A673 (cell line): ENCODE measurements around the gene WNK2. TPM values are rescaled to one million over a fixed set of nuclear protein-coding genes. Genes with fewer than 3 reads are reported as not detected.

Experiments used
- BruUV-seq: library from RNA; stranded (reverse); fragments of 400-500 nt; replicated peaks from 2 replicates; lab custom pipeline; 2021; lab: Mats Ljungman, UMichigan
- CTCF ChIA-PET: fragments of 300-600 bp; sonication (Branson Sonifier 250); formaldehyde crosslinking; loops from one replicate; lab custom pipeline; 2022; ENCODE audit warnings: antibody characterized with exemption; lab: Charles Lee
- POLR2A ChIA-PET: fragments of 300-600 bp; sonication (Branson Sonifier 250); formaldehyde crosslinking; loops from one replicate; lab custom pipeline; 2022; ENCODE audit warnings: antibody characterized with exemption; ENCODE audit not compliant: low non-redundant PET; lab: Charles Lee
- DNase-seq: peaks from one replicate; pipeline ENCODE4 v3.0.0-alpha.2; 2015; ENCODE audit warnings: low spot score
- H3K27ac ChIP-seq: fragments of 200-600 bp; sonication (generic); 2 replicates; pipeline ENCODE4 v1.5.1; 2016; ENCODE audit warnings: mixed run types, low read depth, mild to moderate bottlenecking, mixed read lengths, antibody characterized with exemption, low read length; ENCODE audit not compliant: poor library complexity, severe bottlenecking
- H3K27me3 ChIP-seq: fragments of 200-600 bp; sonication (generic); replicated peaks from 2 replicates; pipeline ENCODE4 v1.6.1; 2017; ENCODE audit warnings: mixed run types, low read depth, mild to moderate bottlenecking, mixed read lengths, antibody characterized with exemption, low read length; ENCODE audit not compliant: insufficient read depth, poor library complexity
- H3K36me3 ChIP-seq: fragments of 200-600 bp; sonication (generic); 2 replicates; pipeline ENCODE4 v1.6.1; 2016; ENCODE audit warnings: mixed run types, mild to moderate bottlenecking, mixed read lengths, antibody characterized with exemption, low read length; ENCODE audit not compliant: insufficient read depth, poor library complexity, severe bottlenecking
- H3K4me1 ChIP-seq: fragments of 200-600 bp; sonication (generic); 2 replicates; pipeline ENCODE4 v1.6.1; 2017; ENCODE audit warnings: mixed run types, mild to moderate bottlenecking, mixed read lengths, antibody characterized with exemption, low read length; ENCODE audit not compliant: insufficient read depth, poor library complexity, severe bottlenecking
- H3K4me3 ChIP-seq: fragments of 200-600 bp; sonication (generic); 2 replicates; pipeline ENCODE4 v1.5.1; 2016; ENCODE audit warnings: low read depth, mixed run types, mild to moderate bottlenecking, mixed read lengths, low read length; ENCODE audit not compliant: poor library complexity, severe bottlenecking
- H3K9me3 ChIP-seq: fragments of 200-600 bp; sonication (generic); 2 replicates; pipeline ENCODE4 v1.6.1; 2016; ENCODE audit warnings: mixed run types, low read depth, mild to moderate bottlenecking, mixed read lengths, antibody characterized with exemption, low read length; ENCODE audit not compliant: poor library complexity, severe bottlenecking
- EZH2 ChIP-seq: fragments of 200-600 bp; sonication (generic); IDR thresholded peaks from 2 replicates; pipeline ENCODE4 v1.6.1; 2017; ENCODE audit warnings: borderline replicate concordance, low read depth, mild to moderate bottlenecking, mixed read lengths, antibody characterized with exemption, low read length; ENCODE audit not compliant: poor library complexity, severe bottlenecking
- intact Hi-C: fragments of 100-400 bp; cut with micrococcal nuclease; formaldehyde crosslinking; loops from one replicate; pipeline ENCODE4 v1.10.0; 2022; ENCODE audit not compliant: unreplicated experiment
- total RNA-seq: library from RNA; stranded (reverse); gene quantifications from 2 replicates; pipeline ENCODE4 v1.2.3, GENCODE V29; 2021
- TF ChIP-seq, protein P1 (sequence below): fragments of 300-800, 200-600 bp; sonication (generic); conservative IDR thresholded peaks from 2 replicates; pipeline ENCODE4 v1.5.1; 2017; ENCODE audit warnings: low read depth, mild to moderate bottlenecking, antibody characterized with exemption, low read length, moderate library complexity, mixed read lengths

The WNK2 gene
- total RNA-seq, 1 experiment from 2014 or later: 9.6 TPM

DNA sequence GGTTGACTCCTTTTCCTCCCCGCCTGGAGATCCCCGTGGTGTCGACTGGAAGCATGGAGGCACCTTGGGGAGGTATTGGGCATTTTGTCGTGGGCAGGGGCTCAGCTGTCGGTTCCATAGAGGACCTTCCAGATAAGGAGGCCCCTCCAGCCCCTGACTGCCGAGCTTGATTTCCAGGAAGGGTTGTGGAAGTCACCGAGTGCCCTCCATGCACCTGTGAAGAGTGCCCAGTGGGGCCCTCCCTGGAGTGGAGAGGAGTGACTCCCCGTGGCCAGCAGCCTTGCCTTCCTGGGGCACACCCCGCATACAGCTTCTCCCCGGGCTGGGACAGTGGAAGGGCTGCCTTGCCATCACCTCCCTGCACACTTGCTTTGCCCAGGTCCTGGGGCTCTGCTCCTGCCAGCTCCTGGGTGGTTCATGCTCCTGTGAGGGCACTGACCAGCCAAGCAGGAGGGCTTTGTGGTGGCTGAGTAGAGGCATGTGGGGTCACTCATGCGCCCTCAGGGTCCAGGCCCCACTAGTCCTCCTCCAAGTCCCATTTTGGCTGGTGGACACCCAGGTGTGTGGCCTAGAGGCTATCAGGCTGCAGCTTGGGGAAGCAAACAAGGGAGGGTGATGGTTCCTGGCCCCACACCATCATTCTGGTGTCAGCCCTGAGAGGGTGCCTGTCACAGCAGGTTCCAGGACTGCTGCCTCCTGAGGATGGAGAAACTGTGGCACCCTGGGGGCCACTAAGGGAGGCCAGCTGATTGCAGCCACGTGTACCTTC lies 133.0 kb downstream of the WNK2 start:
- Histone ChIP-seq H3K36me3 (no peaks in the 10 kb centered on the region), H3K27ac (no peak overlapping the region), H3K4me1 (no peaks in the 10 kb centered on the region), H3K9me3 (no peaks in the 10 kb centered on the region), H3K4me3 (no peak overlapping the region), H3K27me3 (no peaks in the 10 kb centered on the region)
- ChIA-PET POLR2A (no interaction called here), CTCF (no interaction called here)
- intact Hi-C loops: no loop called here
- no peak for DNase-seq
- no TSS peak for BruUV-seq
- no peak for TF ChIP-seq EZH2
- TF ChIP-seq, protein P1, sequence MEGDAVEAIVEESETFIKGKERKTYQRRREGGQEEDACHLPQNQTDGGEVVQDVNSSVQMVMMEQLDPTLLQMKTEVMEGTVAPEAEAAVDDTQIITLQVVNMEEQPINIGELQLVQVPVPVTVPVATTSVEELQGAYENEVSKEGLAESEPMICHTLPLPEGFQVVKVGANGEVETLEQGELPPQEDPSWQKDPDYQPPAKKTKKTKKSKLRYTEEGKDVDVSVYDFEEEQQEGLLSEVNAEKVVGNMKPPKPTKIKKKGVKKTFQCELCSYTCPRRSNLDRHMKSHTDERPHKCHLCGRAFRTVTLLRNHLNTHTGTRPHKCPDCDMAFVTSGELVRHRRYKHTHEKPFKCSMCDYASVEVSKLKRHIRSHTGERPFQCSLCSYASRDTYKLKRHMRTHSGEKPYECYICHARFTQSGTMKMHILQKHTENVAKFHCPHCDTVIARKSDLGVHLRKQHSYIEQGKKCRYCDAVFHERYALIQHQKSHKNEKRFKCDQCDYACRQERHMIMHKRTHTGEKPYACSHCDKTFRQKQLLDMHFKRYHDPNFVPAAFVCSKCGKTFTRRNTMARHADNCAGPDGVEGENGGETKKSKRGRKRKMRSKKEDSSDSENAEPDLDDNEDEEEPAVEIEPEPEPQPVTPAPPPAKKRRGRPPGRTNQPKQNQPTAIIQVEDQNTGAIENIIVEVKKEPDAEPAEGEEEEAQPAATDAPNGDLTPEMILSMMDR: no peak

DNA sequence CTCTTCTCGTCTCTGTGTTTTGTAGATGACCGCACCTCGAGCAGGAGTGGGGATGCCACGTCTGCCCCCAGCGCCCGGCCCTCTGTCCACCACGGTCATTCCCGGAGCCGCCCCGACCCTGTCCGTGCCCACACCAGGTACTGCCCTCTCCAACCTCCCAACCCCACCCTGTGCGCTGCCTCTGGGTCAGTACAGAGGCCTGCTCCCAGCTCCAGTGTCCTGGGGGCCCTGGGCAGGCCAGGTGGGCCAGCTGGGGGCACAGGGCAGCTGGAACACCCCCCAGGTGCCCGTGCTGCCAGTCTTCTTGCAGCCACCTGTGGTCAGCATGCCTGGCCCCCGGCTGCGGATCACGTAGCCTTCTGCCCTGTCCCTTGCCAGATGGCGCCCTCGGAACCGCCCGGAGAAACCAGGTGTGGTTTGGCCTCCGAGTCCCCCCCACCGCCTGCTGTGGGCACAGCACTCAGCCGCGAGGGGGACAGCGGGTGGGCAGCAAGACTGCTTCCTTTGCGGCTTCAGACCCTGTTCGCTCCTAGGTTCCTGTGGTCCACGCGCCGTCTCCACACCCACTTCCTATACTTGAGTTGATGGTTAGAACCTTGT lies 133.7 kb downstream of the WNK2 start:
- CTCF ChIA-PET: no interaction called here
- intact Hi-C loops: no loop called here
- TF ChIP-seq, protein P1: no peak
- TF ChIP-seq EZH2: no peak
- Histone ChIP-seq H3K4me3 (no peak overlapping the region), H3K4me1 (no peaks in the 10 kb centered on the region), H3K27me3 (no peaks in the 10 kb centered on the region), H3K27ac (no peak overlapping the region), H3K36me3 (no peaks in the 10 kb centered on the region), H3K9me3 (no peaks in the 10 kb centered on the region)
- BruUV-seq: no TSS peak
- POLR2A ChIA-PET: no interaction called here
- no peak for DNase-seq

DNA sequence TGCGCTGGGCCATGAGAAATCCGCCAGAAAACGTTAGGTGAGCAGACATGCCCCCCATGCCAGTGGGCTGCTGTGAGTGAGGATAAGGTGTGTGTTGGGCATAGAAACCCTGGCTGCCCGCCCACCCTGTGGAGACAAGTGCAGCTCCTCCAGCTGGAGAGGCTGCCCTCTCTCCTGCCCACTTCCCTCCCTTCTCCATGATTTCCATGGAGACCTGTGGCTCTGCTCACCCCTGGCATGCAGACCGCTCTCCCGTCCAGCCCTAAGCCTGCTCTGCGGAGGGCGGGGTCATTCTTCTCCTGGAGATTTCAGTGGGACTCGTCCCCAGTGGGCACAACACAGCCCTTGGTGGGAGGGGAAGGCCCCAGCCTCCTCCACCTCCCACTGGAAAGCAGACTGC lies 134.5 kb downstream of the WNK2 start:
- DNase-seq: no peak
- no TSS peak for BruUV-seq

More for the DNA sequence above, 134.5 kb downstream of the WNK2 start:
- Histone ChIP-seq H3K9me3 (no peaks in the 10 kb centered on the region), H3K4me1 (no peaks in the 10 kb centered on the region), H3K27me3 (no peaks in the 10 kb centered on the region), H3K4me3 (no peak overlapping the region), H3K36me3 (no peaks in the 10 kb centered on the region), H3K27ac (no peak overlapping the region)
- ChIA-PET CTCF (no interaction called here), POLR2A (no interaction called here)
- TF ChIP-seq, protein P1: no peak
- no peak for TF ChIP-seq EZH2
- intact Hi-C loops: no loop called here
